A549 treated with CpdA at 1 μM for 4 hours (cell line): ENCODE data around the gene DRD1. TPM values are rescaled to one million over a fixed set of nuclear protein-coding genes. Genes with fewer than 3 reads are reported as not detected.

Source experiments
- total RNA-seq: library from RNA; stranded (reverse); fragments of 200-300 nt; extraction: Qiagen RNA extraction; gene quantifications from 5 replicates; pipeline ENCODE4 v1.2.3, GENCODE V29; 2022; ENCODE audit warnings: low read depth

DRD1 gene
- 0.83 to 1.4 TPM (median 1.0 TPM) in 5 replicates for total RNA-seq

GRCh38 chr5:175444060-175444904 lies at the start of gene DRD1:
Gene DRD1 (minus strand): TSS chr5:175444182. CDS start chr5:175443099, 1,083 bp downstream.

GRCh38 chr5:175478384-175479124 lies 34.6 kb upstream of the DRD1 start, which contains the start of gene SFXN1:
Gene SFXN1 (plus strand): TSS chr5:175478560. CDS start chr5:175492104, 13,544 bp downstream.

Other genes with a start within 250 kb of the DRD1 start
- gene SFXN1, start 34.4 kb upstream of the DRD1 start, total RNA-seq, result 87.2 to 109 TPM (median 95.9 TPM) in 5 replicates
- 0.65 to 0.80 TPM (median 0.66 TPM) in 5 replicates for gene HRH2, start 213.9 kb upstream of the DRD1 start, total RNA-seq